Natural killer cell (primary cell): ENCODE measurements around the gene IFI27. TPM values are rescaled to one million over a fixed set of nuclear protein-coding genes. Genes with fewer than 3 reads are reported as not detected.

Source experiments
- ATAC-seq, 3 donors: fragments of 150-1000 bp in 2 of 3; fragments of 200-7000 bp in 1 of 3; cut with Tn5 transposase; 1 replicate in 1 of 3; 2 replicates in 2 of 3; pipeline ENCODE4 v1.10.0; 2021; ENCODE audit warnings: mild to moderate bottlenecking in 2 of 3, moderate library complexity in 2 of 3
- DNase-seq, 2 donors: peaks; one replicate each; pipeline versions ENCODE4 v3.0.0 to v3.0.0-alpha.2; 2013 to 2021; ENCODE audit warnings: mixed read lengths in 1 of 2
- H3K27ac ChIP-seq: one replicate; pipeline ENCODE4 v1.5.1; 2013; ENCODE audit warnings: mild to moderate bottlenecking, low read length
- H3K27me3 ChIP-seq: one replicate; pipeline ENCODE4 v1.6.1; 2013; ENCODE audit warnings: low read length; ENCODE audit not compliant: control insufficient read depth, insufficient read depth
- H3K36me3 ChIP-seq: one replicate; pipeline ENCODE4 v1.6.1; 2013; ENCODE audit warnings: low read length; ENCODE audit not compliant: control insufficient read depth, insufficient read depth
- H3K4me1 ChIP-seq: one replicate; pipeline ENCODE4 v1.6.1; 2013; ENCODE audit warnings: low read length; ENCODE audit not compliant: control insufficient read depth, insufficient read depth
- H3K4me3 ChIP-seq: one replicate; pipeline ENCODE4 v1.5.1; 2013; ENCODE audit warnings: low read length
- H3K9me3 ChIP-seq: one replicate; pipeline ENCODE4 v1.6.1; 2013; ENCODE audit warnings: low read length; ENCODE audit not compliant: control insufficient read depth, insufficient read depth
- H3K27ac Mint-ChIP-seq, 2 donors: one replicate each; pipeline ENCODE4 v1.8.0; 2022; ENCODE audit warnings: mild to moderate bottlenecking in 2 of 2, mixed read lengths in 2 of 2, moderate library complexity in 1 of 2
- H3K27me3 Mint-ChIP-seq, 2 donors: one replicate each; pipeline ENCODE4 v1.8.0; 2022; ENCODE audit warnings: low read depth in 2 of 2, mixed read lengths in 2 of 2
- H3K36me3 Mint-ChIP-seq: one replicate; pipeline ENCODE4 v1.8.0; 2022; ENCODE audit warnings: mixed read lengths
- H3K4me1 Mint-ChIP-seq, 2 donors: one replicate each; pipeline ENCODE4 v1.8.0; 2022; ENCODE audit warnings: mixed read lengths in 2 of 2
- H3K4me3 Mint-ChIP-seq: one replicate; pipeline ENCODE4 v1.8.0; 2022; ENCODE audit warnings: mild to moderate bottlenecking, moderate library complexity, mixed read lengths
- H3K9me3 Mint-ChIP-seq, 2 donors: one replicate each; pipeline ENCODE4 v1.8.0; 2022; ENCODE audit warnings: mixed read lengths in 2 of 2
- WGBS: methylation state at CpG from one replicate; pipeline ENCODE4 v1.1.7; 2013; ENCODE audit warnings: missing lambda C conversion rate; ENCODE audit not compliant: insufficient coverage; 5-methylcytosine and 5-hydroxymethylcytosine counted together
- intact Hi-C: fragments of 100-400 bp; cut with micrococcal nuclease; formaldehyde crosslinking; loops from one replicate; pipeline ENCODE4 v1.14.2; 2022
- total RNA-seq, 4 donors: library from RNA; stranded (reverse); fragments of 120-200 nt in 1 of 4; gene quantifications; one replicate each; pipeline versions ENCODE4 v1.2.3 to v1.2.4, GENCODE V29; 2013 to 2022
- TF ChIP-seq, protein P1 (sequence below): fragments of 200-600 bp; IDR thresholded peaks from one replicate; pipeline ENCODE4 v1.8.0; 2022; ENCODE audit warnings: antibody characterized with exemption

Gene IFI27
- total RNA-seq, 3 donors from 2014 or later (not counting 1 experiment from before 2014, with no cell fraction given), result 0.47 to 1.3 (median 0.52) TPM

DNA sequence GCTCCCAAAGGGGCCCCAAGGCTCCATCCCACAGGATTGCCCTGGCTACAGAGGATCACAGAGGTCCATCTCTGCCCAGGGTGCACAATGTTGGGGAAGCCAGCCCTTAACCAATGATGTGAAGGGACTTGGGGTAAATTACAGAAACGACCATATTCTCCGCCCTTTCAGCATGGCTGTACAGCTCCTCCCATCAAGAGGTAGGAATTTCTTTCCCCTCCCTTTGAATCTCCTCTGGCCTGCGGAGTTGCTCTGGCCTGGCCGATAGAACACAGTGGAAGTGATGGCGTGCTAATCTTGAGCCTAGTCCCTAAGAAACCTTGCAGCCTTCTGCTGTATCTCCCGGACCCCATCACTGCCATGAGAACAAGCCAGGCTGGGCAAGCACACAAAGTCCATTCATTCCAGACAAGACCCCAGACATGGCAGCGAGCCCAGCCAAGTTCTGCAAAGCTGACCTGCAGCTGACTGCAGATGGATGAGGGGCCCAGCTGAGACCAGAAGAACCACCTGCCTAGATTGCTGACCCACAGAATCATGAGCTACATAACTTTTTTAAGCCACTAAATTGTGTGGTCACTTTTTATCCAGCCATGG, 6.9 kb upstream of the IFI27 start:
- WGBS, result 94% methylated on average over 7 of the region's 7 CpGs
- no peaks in the 10 kb centered on the region for H3K36me3 Mint-ChIP-seq
- ATAC-seq, result no peak

DNA sequence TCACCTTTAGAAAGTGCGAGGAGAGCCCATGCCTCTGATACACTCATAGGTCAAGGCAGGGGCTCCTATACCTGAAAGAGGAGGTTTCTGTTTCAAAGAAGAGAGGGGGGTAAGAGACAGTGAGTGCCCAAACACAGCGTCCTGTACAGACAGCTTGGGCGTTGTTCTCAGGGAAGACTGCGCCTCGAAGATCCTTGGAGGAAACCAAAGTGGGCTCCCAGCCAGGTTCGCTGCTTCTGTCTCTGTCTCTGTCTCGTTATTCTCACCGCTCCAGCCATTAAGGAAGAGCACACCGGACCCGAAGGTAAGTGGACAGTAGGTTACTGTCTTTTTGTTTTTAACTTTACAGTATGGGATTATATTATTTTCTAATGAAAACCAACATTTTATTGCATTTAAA, 5.8 kb upstream of the IFI27 start:
- H3K27ac Mint-ChIP-seq, result no peak overlapping the region
- Histone ChIP-seq H3K4me1 (no peaks in the 10 kb centered on the region), H3K4me3 (no peak overlapping the region), H3K27ac (no peak overlapping the region), H3K27me3 (no peaks in the 10 kb centered on the region), H3K36me3 (no peaks in the 10 kb centered on the region), H3K9me3 (no peaks in the 10 kb centered on the region)
- TF ChIP-seq, protein P1, sequence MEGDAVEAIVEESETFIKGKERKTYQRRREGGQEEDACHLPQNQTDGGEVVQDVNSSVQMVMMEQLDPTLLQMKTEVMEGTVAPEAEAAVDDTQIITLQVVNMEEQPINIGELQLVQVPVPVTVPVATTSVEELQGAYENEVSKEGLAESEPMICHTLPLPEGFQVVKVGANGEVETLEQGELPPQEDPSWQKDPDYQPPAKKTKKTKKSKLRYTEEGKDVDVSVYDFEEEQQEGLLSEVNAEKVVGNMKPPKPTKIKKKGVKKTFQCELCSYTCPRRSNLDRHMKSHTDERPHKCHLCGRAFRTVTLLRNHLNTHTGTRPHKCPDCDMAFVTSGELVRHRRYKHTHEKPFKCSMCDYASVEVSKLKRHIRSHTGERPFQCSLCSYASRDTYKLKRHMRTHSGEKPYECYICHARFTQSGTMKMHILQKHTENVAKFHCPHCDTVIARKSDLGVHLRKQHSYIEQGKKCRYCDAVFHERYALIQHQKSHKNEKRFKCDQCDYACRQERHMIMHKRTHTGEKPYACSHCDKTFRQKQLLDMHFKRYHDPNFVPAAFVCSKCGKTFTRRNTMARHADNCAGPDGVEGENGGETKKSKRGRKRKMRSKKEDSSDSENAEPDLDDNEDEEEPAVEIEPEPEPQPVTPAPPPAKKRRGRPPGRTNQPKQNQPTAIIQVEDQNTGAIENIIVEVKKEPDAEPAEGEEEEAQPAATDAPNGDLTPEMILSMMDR, result no peak
- DNase-seq (no peak), ATAC-seq (no peak)
- no peaks in the 10 kb centered on the region for H3K9me3 Mint-ChIP-seq
- H3K36me3 Mint-ChIP-seq, result no peaks in the 10 kb centered on the region
- no peaks in the 10 kb centered on the region for H3K27me3 Mint-ChIP-seq
- H3K4me1 Mint-ChIP-seq, result no peaks in the 10 kb centered on the region
- H3K4me3 Mint-ChIP-seq, result no peak overlapping the region
- intact Hi-C loops, result no loop called here
- WGBS, result 94% methylated on average over 8 of the region's 10 CpGs

More for the DNA sequence above, 6.9 kb upstream of the IFI27 start:
- no peaks in the 10 kb centered on the region for H3K36me3 ChIP-seq
- no peaks in the 10 kb centered on the region for H3K27me3 ChIP-seq
- intact Hi-C loops, result no loop called here
- H3K4me3 ChIP-seq, result no peak overlapping the region
- Mint-ChIP-seq H3K4me3 (no peak overlapping the region), H3K4me1 (no peaks in the 10 kb centered on the region), H3K27ac (no peak overlapping the region), H3K27me3 (no peaks in the 10 kb centered on the region), H3K9me3 (no peaks in the 10 kb centered on the region)
- no peaks in the 10 kb centered on the region for H3K9me3 ChIP-seq
- no peaks in the 10 kb centered on the region for H3K4me1 ChIP-seq
- DNase-seq, result no peak
- H3K27ac ChIP-seq, result no peak overlapping the region
- TF ChIP-seq, protein P1, result no peak

DNA sequence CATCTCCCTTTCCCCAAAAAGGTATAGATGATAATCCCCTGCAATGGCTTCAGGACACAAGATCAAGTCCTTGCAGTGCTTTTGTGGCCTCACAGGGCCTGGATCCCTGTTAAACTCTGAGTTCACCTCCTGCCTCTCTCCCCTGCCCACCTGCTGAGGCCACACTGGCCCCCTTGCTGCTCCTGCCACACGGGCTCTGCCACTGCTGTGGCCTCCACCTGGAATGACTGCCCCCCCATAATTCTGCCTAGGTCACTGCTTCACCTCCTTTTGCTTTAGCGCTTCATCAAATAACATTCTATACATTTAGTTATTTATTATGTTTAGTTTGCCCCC, 653 bp upstream of the IFI27 start:
- intact Hi-C loops, result no loop called here
- no peak overlapping the region for H3K27ac ChIP-seq
- no peaks in the 10 kb centered on the region for H3K27me3 ChIP-seq
- DNase-seq (no peak), ATAC-seq (no peak)
- no peaks in the 10 kb centered on the region for H3K36me3 ChIP-seq
- H3K9me3 ChIP-seq, result no peaks in the 10 kb centered on the region
- Mint-ChIP-seq H3K4me3 (no peak overlapping the region), H3K9me3 (no peaks in the 10 kb centered on the region), H3K4me1 (no peaks in the 10 kb centered on the region), H3K27me3 (peaks cover 3 to 12% of the 10 kb centered on the region in 2 donors), H3K36me3 (no peaks in the 10 kb centered on the region), H3K27ac (no peak overlapping the region)
- TF ChIP-seq, protein P1, result no peak
- 82% methylated on average over 1 of the region's 2 CpGs for WGBS
- no peak overlapping the region for H3K4me3 ChIP-seq
- H3K4me1 ChIP-seq, result no peaks in the 10 kb centered on the region
